ENCODE data around the gene TMEM116.

- TF ChIP-seq CTCF (IDR thresholded peaks at IDR 0.05) (no peak), POLR2A (IDR thresholded peaks at IDR 0.05; ENCODE audit: low read depth) (no peak)
Observed at GRCh38 chr12:111937429-111937828, 75.5 kb downstream of the TMEM116 start.
